Keratinocyte (primary cell): Measurements from ENCODE around the gene TNPO2. TPM values are rescaled to one million over a fixed set of nuclear protein-coding genes. Genes with fewer than 3 reads are reported as not detected.

Source experiments
- DNase-seq: peaks from one replicate; pipeline ENCODE4 v3.0.0-alpha.2; 2011; ENCODE audit warnings: low read depth, missing footprints, low spot score
- FAIRE-seq: peaks from 2 replicates; lab custom pipeline; 2011; peaks lifted over from hg19 to GRCh38; lab: Jason Lieb, UNC
- H2AFZ ChIP-seq: 2 replicates; pipeline ENCODE4 v1.6.0; 2012; ENCODE audit warnings: low read length, control low read depth, inconsistent platforms; ENCODE audit not compliant: control insufficient read depth
- H3K27ac ChIP-seq: 2 replicates; pipeline ENCODE4 v1.5.1; 2011; ENCODE audit warnings: low read length; ENCODE audit not compliant: control insufficient read depth, insufficient read depth
- H3K27me3 ChIP-seq: 3 replicates; pipeline ENCODE4 v1.6.0; 2011; ENCODE audit warnings: low read length; ENCODE audit not compliant: control insufficient read depth, insufficient read depth; ENCODE audit errors: extremely low read depth
- H3K36me3 ChIP-seq, 2 experiments: 2 replicates in 1 of 2; 3 replicates in 1 of 2; pipeline ENCODE4 v1.5.1; 2011; ENCODE audit warnings: low read length in 2 of 2, mild to moderate bottlenecking in 1 of 2; ENCODE audit not compliant: control insufficient read depth in 2 of 2, insufficient read depth in 2 of 2; ENCODE audit errors: extremely low read depth in 1 of 2
- H3K4me1 ChIP-seq: 3 replicates; pipeline ENCODE4 v1.5.1; 2011; ENCODE audit warnings: low read length; ENCODE audit not compliant: control insufficient read depth, insufficient read depth; ENCODE audit errors: extremely low read depth
- H3K4me2 ChIP-seq: 3 replicates; pipeline ENCODE4 v1.6.0; 2011; ENCODE audit warnings: low read depth, low read length; ENCODE audit not compliant: control insufficient read depth, insufficient read depth; ENCODE audit errors: extremely low read depth
- H3K4me3 ChIP-seq, 3 experiments: fragments of 200-600 bp in 1 of 3; sonication (generic) in 1 of 3; 2 replicates in 2 of 3; 3 replicates in 1 of 3; pipeline ENCODE4 v1.5.1; 2011 to 2016; ENCODE audit warnings: low read length in 3 of 3, mild to moderate bottlenecking in 3 of 3, control low read depth in 2 of 3, inconsistent platforms in 1 of 3, low read depth in 1 of 3, mixed read lengths in 1 of 3, mixed run types in 1 of 3, moderate library complexity in 1 of 3; ENCODE audit not compliant: control insufficient read depth in 2 of 3, insufficient read depth in 2 of 3; ENCODE audit errors: extremely low read depth in 1 of 3
- H3K79me2 ChIP-seq: 2 replicates; pipeline ENCODE4 v1.6.0; 2012; ENCODE audit warnings: low read length; ENCODE audit not compliant: control insufficient read depth, insufficient read depth
- H3K9ac ChIP-seq: 3 replicates; pipeline ENCODE4 v1.6.0; 2011; ENCODE audit warnings: low read length; ENCODE audit not compliant: control insufficient read depth, insufficient read depth; ENCODE audit errors: extremely low read depth
- H3K9me1 ChIP-seq: 3 replicates; pipeline ENCODE4 v1.6.0; 2011; ENCODE audit warnings: low read length; ENCODE audit not compliant: control insufficient read depth, insufficient read depth; ENCODE audit errors: extremely low read depth
- H3K9me3 ChIP-seq: 2 replicates; pipeline ENCODE4 v1.5.1; 2012; ENCODE audit warnings: low read depth, low read length; ENCODE audit not compliant: control insufficient read depth
- H4K20me1 ChIP-seq: 3 replicates; pipeline ENCODE4 v1.6.0; 2011; ENCODE audit warnings: low read length; ENCODE audit not compliant: control insufficient read depth, insufficient read depth; ENCODE audit errors: extremely low read depth
- EZH2 ChIP-seq: IDR thresholded peaks from one replicate; pipeline ENCODE4 v1.6.1; 2012; ENCODE audit warnings: inconsistent platforms, mild to moderate bottlenecking, low read length, moderate library complexity
- dilution Hi-C: fragments of 300-500 bp; cut with MboI; formaldehyde crosslinking; loops from one replicate; pipeline ENCODE4 v1.7.0; 2020; ENCODE audit warnings: low sequenced_read_pairs; ENCODE audit not compliant: extremely low pct_ligation_motif_present
- polyA plus RNA-seq, 5 experiments: library from polyadenylated mRNA; depleted of rRNA in 3 of 5; stranded (reverse) in 3 of 5; stranded (forward) in 1 of 5; unstranded in 1 of 5; fragments of >200 nt; gene quantifications; 1 replicate in 1 of 5; 2 replicates in 3 of 5; 3 replicates in 1 of 5; pipeline versions ENCODE4 v1.2.1 to v1.2.3, GENCODE V29; 2011 to 2012; ENCODE audit warnings: missing spikeins in 2 of 5, low read depth in 1 of 5, low replicate concordance in 1 of 5
- TF ChIP-seq, protein P1 (sequence below), 3 experiments: IDR thresholded peaks in 1 of 3; conservative IDR thresholded peaks in 1 of 3; optimal IDR thresholded peaks in 1 of 3; 2 replicates in 2 of 3; 3 replicates in 1 of 3; pipeline versions ENCODE3 to v1.5.1; 2011; ENCODE audit warnings: low read length in 3 of 3, mild to moderate bottlenecking in 3 of 3, moderate library complexity in 2 of 3, control low read depth in 1 of 3, inconsistent platforms in 1 of 3; ENCODE audit not compliant: insufficient read depth in 2 of 3; ENCODE audit errors: extremely low read depth in 1 of 3

Gene TNPO2
- polyA plus RNA-seq, 1 donor (not counting 4 experiments of a cell fraction or from before 2014, with no cell fraction given) = 75.3 TPM

GRCh38 chr19:12689581-12690216 is 34.0 kb downstream of the TNPO2 start:
- Histone ChIP-seq H3K36me3 (peaks cover 13% of the 10 kb centered on the region in 2 experiments), H3K4me1 (no peaks in the 10 kb centered on the region), H3K4me3 (no peak overlapping the region), H3K9ac (no peak overlapping the region), H2AFZ (no peak overlapping the region), H3K4me2 (no peak overlapping the region), H3K27me3 (no peaks in the 10 kb centered on the region), H3K9me3 (no peaks in the 10 kb centered on the region), H3K79me2 (no peaks in the 10 kb centered on the region), H3K9me1 (no peaks in the 10 kb centered on the region), H3K27ac (no peak overlapping the region), H4K20me1 (no peaks in the 10 kb centered on the region)
- DNase-seq (no peak), FAIRE-seq (no peak)
- TF ChIP-seq, protein P1, sequence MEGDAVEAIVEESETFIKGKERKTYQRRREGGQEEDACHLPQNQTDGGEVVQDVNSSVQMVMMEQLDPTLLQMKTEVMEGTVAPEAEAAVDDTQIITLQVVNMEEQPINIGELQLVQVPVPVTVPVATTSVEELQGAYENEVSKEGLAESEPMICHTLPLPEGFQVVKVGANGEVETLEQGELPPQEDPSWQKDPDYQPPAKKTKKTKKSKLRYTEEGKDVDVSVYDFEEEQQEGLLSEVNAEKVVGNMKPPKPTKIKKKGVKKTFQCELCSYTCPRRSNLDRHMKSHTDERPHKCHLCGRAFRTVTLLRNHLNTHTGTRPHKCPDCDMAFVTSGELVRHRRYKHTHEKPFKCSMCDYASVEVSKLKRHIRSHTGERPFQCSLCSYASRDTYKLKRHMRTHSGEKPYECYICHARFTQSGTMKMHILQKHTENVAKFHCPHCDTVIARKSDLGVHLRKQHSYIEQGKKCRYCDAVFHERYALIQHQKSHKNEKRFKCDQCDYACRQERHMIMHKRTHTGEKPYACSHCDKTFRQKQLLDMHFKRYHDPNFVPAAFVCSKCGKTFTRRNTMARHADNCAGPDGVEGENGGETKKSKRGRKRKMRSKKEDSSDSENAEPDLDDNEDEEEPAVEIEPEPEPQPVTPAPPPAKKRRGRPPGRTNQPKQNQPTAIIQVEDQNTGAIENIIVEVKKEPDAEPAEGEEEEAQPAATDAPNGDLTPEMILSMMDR (optimal IDR thresholded peaks at IDR 0.05 in 1 of 3, IDR thresholded peaks at IDR 0.05 in 1 of 3, conservative IDR thresholded peaks at IDR 0.05 in 1 of 3; ENCODE audit: extremely low read depth in 1 of 3, insufficient read depth in 2 of 3, low read length in 3 of 3) = no peak
- no peak for TF ChIP-seq EZH2
- dilution Hi-C loops = no loop called here

- peaks cover 11 to 13% of the 10 kb centered on the region in 2 experiments for H3K36me3 ChIP-seq
- TF ChIP-seq EZH2 = no peak
- TF ChIP-seq, protein P1 (optimal IDR thresholded peaks at IDR 0.05 in 1 of 3, IDR thresholded peaks at IDR 0.05 in 1 of 3, conservative IDR thresholded peaks at IDR 0.05 in 1 of 3; ENCODE audit: extremely low read depth in 1 of 3, insufficient read depth in 2 of 3, low read length in 3 of 3) = no peak
Measured at GRCh38 chr19:12689012-12689411, 34.7 kb downstream of the TNPO2 start.

More at GRCh38 chr19:12689012-12689411, 34.7 kb downstream of the TNPO2 start:
- H3K4me2 ChIP-seq = no peak overlapping the region
- no peak overlapping the region for H3K4me3 ChIP-seq
- no peaks in the 10 kb centered on the region for H4K20me1 ChIP-seq
- no peaks in the 10 kb centered on the region for H3K9me3 ChIP-seq
- FAIRE-seq = no peak
- no peak for DNase-seq
- no peak overlapping the region for H2AFZ ChIP-seq
- dilution Hi-C loops = no loop called here
- H3K27me3 ChIP-seq = no peaks in the 10 kb centered on the region
- H3K4me1 ChIP-seq = no peaks in the 10 kb centered on the region
- H3K9me1 ChIP-seq = no peaks in the 10 kb centered on the region
- H3K79me2 ChIP-seq = no peaks in the 10 kb centered on the region
- no peak overlapping the region for H3K9ac ChIP-seq
- no peak overlapping the region for H3K27ac ChIP-seq
